Testis (tissue), 3 donors: ENCODE data around the gene FAM110A. TPM values are rescaled to one million over a fixed set of nuclear protein-coding genes. Genes with fewer than 3 reads are reported as not detected.

ENCODE experiments used
- DNase-seq: peaks from one replicate; pipeline ENCODE4 v3.0.0-alpha.2; 2019
- H3K27ac ChIP-seq, 2 donors: fragments of 200-600 bp; sonication (generic); one replicate each; pipeline ENCODE4 v1.5.1; 2019
- H3K27me3 ChIP-seq: fragments of 200-600 bp; sonication (generic); one replicate; pipeline ENCODE4 v1.5.1; 2019
- H3K36me3 ChIP-seq: fragments of 200-600 bp; sonication (generic); one replicate; pipeline ENCODE4 v1.5.1; 2017; ENCODE audit warnings: low read depth; ENCODE audit errors: missing control alignments
- H3K4me1 ChIP-seq: fragments of 200-600 bp; sonication (generic); one replicate; pipeline ENCODE4 v1.5.1; 2019
- H3K4me3 ChIP-seq, 2 donors: fragments of 200-600 bp; sonication (generic); one replicate each; pipeline ENCODE4 v1.5.1; 2017 to 2019
- H3K9me3 ChIP-seq: fragments of 200-600 bp; sonication (generic); one replicate; pipeline ENCODE4 v1.5.1; 2017
- POLR2A ChIP-seq: fragments of 450-650 bp; IDR thresholded peaks from one replicate; pipeline ENCODE4 v1.6.1; 2017; ENCODE audit warnings: antibody characterized with exemption, mild to moderate bottlenecking, moderate library complexity
- WGBS, 2 donors: methylation state at CpG; one replicate each; pipeline ENCODE4 v1.1.5; 2018; 5-methylcytosine and 5-hydroxymethylcytosine counted together
- intact Hi-C: fragments of 100-400 bp; cut with DNase I; formaldehyde crosslinking; loops from one replicate; pipeline ENCODE4 v1.15.1; 2023; ENCODE audit warnings: low total_unique reads
- polyA plus RNA-seq: library from polyadenylated mRNA; stranded (reverse); fragments of 350-450 nt; fragmentation: Illumina TruSeq; extraction: RNeasy Lipid Tissue Mini Kit (QIAGEN cat#74804); gene quantifications from one replicate; pipeline ENCODE4 v1.2.3, GENCODE V29; 2014; ENCODE audit warnings: low read depth, low replicate concordance; ENCODE audit not compliant: insufficient read depth
- total RNA-seq, 2 donors: library from RNA; depleted of rRNA; stranded (reverse); fragments of >200 nt; gene quantifications; one replicate each; pipeline ENCODE4 v1.2.3, GENCODE V29; 2016
- TF ChIP-seq, protein P1 (sequence below), 3 experiments: fragments of 450-650 bp in 2 of 3; fragments of 200-600 bp in 1 of 3; sonication (generic) in 1 of 3; IDR thresholded peaks; one replicate each; pipeline ENCODE4 v1.5.1; 2016 to 2019; ENCODE audit warnings: antibody characterized with exemption in 3 of 3, mild to moderate bottlenecking in 2 of 3, moderate library complexity in 1 of 3

The FAM110A gene
- total and polyA plus RNA-seq, 3 donors from 2014 or later: 5.1 to 7.7 (median 5.5) TPM

DNA sequence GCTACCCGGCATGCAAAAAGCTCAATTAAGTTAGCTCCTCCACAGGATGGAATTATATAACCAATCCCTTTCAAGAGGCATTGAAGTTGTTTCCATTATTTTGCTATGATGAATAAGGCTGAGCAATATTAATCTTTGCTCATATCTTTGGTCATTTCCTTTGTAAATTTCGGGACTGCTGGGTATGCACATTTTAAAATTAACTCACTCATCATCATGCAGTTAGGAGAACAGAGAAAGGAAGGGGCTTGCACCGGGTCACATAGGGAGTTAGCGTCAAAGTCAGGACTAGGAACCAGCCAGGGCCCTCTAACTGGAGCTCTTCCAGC lies 430 bp upstream of the FAM110A start:
- H3K27ac ChIP-seq: no peak overlapping the region
- 1 to 2% methylated on average over 4 of the region's 4 CpGs for WGBS, 2 donors
- H3K36me3 ChIP-seq: no peaks in the 10 kb centered on the region
- peaks cover 17% of the 10 kb centered on the region for H3K4me1 ChIP-seq
- no peaks in the 10 kb centered on the region for H3K27me3 ChIP-seq
- no peak for DNase-seq
- H3K4me3 ChIP-seq: peak overlapping the region; percentile 70 to 73
- H3K9me3 ChIP-seq: no peaks in the 10 kb centered on the region
- TF ChIP-seq, protein P1, sequence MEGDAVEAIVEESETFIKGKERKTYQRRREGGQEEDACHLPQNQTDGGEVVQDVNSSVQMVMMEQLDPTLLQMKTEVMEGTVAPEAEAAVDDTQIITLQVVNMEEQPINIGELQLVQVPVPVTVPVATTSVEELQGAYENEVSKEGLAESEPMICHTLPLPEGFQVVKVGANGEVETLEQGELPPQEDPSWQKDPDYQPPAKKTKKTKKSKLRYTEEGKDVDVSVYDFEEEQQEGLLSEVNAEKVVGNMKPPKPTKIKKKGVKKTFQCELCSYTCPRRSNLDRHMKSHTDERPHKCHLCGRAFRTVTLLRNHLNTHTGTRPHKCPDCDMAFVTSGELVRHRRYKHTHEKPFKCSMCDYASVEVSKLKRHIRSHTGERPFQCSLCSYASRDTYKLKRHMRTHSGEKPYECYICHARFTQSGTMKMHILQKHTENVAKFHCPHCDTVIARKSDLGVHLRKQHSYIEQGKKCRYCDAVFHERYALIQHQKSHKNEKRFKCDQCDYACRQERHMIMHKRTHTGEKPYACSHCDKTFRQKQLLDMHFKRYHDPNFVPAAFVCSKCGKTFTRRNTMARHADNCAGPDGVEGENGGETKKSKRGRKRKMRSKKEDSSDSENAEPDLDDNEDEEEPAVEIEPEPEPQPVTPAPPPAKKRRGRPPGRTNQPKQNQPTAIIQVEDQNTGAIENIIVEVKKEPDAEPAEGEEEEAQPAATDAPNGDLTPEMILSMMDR (IDR thresholded peaks at IDR 0.05): no peak
- no peak for TF ChIP-seq POLR2A
- intact Hi-C loops: no loop called here

DNA sequence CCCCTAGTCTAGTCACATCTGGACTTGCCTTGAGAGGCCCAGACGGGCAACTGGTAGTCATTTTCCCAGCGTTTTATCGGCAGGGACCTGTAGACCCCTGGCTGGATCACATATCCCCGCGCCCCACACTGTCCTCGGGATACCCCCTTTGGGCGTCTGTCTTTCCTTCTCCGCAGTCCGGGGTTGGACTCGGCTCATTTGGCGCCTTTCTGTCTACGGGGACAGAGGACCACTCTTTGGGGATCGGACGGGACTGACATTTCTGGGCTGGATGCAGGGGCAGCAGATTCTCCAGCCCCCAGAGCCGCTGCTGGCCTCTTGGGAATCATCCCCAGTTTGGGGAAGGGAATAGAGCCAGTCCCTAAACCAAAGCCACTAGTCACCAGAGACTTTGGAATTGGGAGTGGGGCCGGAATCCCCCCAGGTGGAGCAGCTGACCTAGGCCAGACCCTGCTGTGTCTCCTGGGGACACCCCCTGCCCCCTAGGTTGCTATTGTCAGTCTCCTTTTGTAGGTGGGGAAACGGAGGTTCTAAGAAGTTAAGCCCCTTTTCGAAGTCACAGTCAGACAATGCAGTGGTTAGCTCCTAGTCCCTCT lies 734 bp downstream of the FAM110A start:
- WGBS, 2 donors: 1 to 4% methylated on average over 17 to 18 of the region's 18 CpGs
- Histone ChIP-seq H3K27ac (peak overlapping the region; percentile 28 to 73), H3K4me1 (peaks cover 17% of the 10 kb centered on the region), H3K27me3 (no peaks in the 10 kb centered on the region), H3K4me3 (peak overlapping the region; percentile 70 to 73), H3K9me3 (no peaks in the 10 kb centered on the region), H3K36me3 (no peaks in the 10 kb centered on the region)
- intact Hi-C loops: no loop called here
- DNase-seq: no peak
- TF ChIP-seq, protein P1 (IDR thresholded peaks at IDR 0.05): no peak

DNA sequence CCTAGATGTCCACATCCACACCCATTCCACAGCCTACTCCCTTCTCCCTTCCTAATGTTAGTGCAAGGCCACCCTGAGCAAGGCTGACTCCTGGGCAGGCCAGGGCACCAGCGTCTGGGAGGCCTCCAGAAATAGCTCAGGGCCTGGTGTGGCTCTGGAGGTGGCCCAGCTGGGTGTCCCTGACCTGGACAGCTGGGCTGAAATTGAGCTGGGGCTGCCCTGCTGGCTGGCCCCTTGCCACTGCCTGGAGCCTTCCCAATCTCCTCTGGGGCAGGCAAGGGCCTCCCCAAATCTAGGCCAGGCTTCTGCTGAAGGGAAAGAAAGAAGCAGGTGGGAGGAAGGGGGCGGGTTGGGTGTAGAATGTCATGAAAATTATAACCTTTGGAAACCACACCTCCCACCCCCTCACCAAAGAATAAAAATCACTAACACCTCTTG lies 2.1 kb downstream of the FAM110A start:
- Histone ChIP-seq H3K36me3 (no peaks in the 10 kb centered on the region), H3K4me3 (no peak overlapping the region), H3K27me3 (no peaks in the 10 kb centered on the region), H3K27ac (no peak overlapping the region), H3K9me3 (no peaks in the 10 kb centered on the region), H3K4me1 (peaks cover 17% of the 10 kb centered on the region)
- no peak for TF ChIP-seq POLR2A
- TF ChIP-seq, protein P1 (IDR thresholded peaks at IDR 0.05): no peak
- DNase-seq: peak; percentile 36
- intact Hi-C loops: no loop called here
- 38 to 76% methylated on average over 1 to 2 of the region's 2 CpGs for WGBS, 2 donors

DNA sequence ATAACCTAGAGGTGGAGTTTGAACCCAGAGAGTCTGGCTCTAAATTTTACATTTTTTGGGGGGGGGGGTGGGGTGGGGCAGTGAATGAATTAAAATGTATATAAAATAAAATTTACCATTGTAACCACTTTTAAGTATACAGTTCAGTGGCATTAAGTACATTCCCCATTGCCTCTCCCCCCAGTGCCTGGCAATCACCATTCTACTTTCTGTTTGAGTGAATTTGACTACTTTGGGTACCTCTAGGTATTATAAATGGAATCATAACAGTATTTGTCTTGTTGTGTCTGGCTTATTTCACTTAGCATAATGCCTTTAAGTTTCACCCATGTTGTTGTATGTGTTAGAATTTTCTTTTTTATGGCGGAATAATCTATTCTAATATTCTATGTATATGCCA lies 2.7 kb downstream of the FAM110A start:
- no peak overlapping the region for H3K4me3 ChIP-seq
- H3K9me3 ChIP-seq: no peaks in the 10 kb centered on the region
- no peak for TF ChIP-seq POLR2A
- TF ChIP-seq, protein P1 (IDR thresholded peaks at IDR 0.05): no peak
- no peaks in the 10 kb centered on the region for H3K27me3 ChIP-seq
- intact Hi-C loops: no loop called here
- peaks cover 17% of the 10 kb centered on the region for H3K4me1 ChIP-seq
- no peaks in the 10 kb centered on the region for H3K36me3 ChIP-seq
- H3K27ac ChIP-seq: no peak overlapping the region
- DNase-seq: no peak
- WGBS, 2 donors: 93 to 95% methylated on average over 1 of the region's 1 CpG

DNA sequence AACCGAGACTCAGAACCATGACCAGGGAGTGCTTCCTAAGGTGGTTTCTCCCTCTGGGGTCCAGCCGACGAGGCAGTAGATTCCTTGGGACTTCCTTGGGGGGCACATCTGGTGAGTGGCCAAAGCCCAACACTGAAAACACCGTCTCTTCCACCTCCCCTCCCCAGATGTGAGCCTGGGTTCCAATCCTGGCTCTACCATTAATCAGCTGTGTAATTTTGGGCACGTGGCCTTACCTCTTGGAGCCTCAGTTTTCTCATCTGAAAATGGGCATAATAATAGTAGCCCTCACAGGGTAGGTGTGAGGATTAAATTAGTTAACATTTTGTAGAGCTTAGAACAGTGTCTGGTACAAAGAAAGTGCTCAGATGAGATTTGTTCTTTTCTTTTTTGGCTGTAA lies 5.5 kb downstream of the FAM110A start:
- Histone ChIP-seq H3K9me3 (no peaks in the 10 kb centered on the region), H3K4me1 (peaks cover 17% of the 10 kb centered on the region), H3K27me3 (no peaks in the 10 kb centered on the region), H3K27ac (no peak overlapping the region), H3K4me3 (no peak overlapping the region), H3K36me3 (no peaks in the 10 kb centered on the region)
- DNase-seq: no peak
- 89 to 96% methylated on average over 3 to 5 of the region's 5 CpGs for WGBS, 2 donors
- intact Hi-C loops: no loop called here
- TF ChIP-seq POLR2A: no peak
- TF ChIP-seq, protein P1 (IDR thresholded peaks at IDR 0.05): no peak
